Parathyroid adenoma (tissue), 2 donors: ENCODE measurements around the gene NOTUM.

ENCODE experiments used
- H2AFZ ChIP-seq: fragments of 300-600 bp; sonication (generic); one replicate; pipeline ENCODE4 v1.7.0; 2017; ENCODE audit warnings: antibody characterized with exemption, mild to moderate bottlenecking
- H3K27ac ChIP-seq: fragments of 300-600 bp; sonication (generic); one replicate; pipeline ENCODE4 v1.7.0; 2017
- H3K27me3 ChIP-seq: fragments of 300-600 bp; sonication (generic); one replicate; pipeline ENCODE4 v1.7.0; 2017; ENCODE audit warnings: low read length; ENCODE audit not compliant: control insufficient read depth, insufficient read depth
- H3K36me3 ChIP-seq: fragments of 300-600 bp; sonication (generic); one replicate; pipeline ENCODE4 v1.7.0; 2017; ENCODE audit warnings: low read length; ENCODE audit not compliant: control insufficient read depth, insufficient read depth
- H3K4me1 ChIP-seq: fragments of 300-600 bp; sonication (generic); one replicate; pipeline ENCODE4 v1.7.0; 2017; ENCODE audit warnings: control low read depth
- H3K4me2 ChIP-seq: fragments of 300-600 bp; sonication (generic); one replicate; pipeline ENCODE4 v1.7.0; 2017; ENCODE audit warnings: low read length
- H3K4me3 ChIP-seq: fragments of 300-600 bp; sonication (generic); one replicate; pipeline ENCODE4 v1.7.0; 2017; ENCODE audit warnings: low read depth, low read length
- H3K79me2 ChIP-seq: fragments of 300-600 bp; sonication (generic); one replicate; pipeline ENCODE4 v1.7.0; 2017; ENCODE audit warnings: control low read depth
- H3K9ac ChIP-seq: fragments of 300-600 bp; sonication (generic); one replicate; pipeline ENCODE4 v1.7.0; 2017; ENCODE audit warnings: mild to moderate bottlenecking
- H3K9me3 ChIP-seq: fragments of 300-600 bp; sonication (generic); one replicate; pipeline ENCODE4 v1.7.0; 2017; ENCODE audit warnings: low read length; ENCODE audit not compliant: control insufficient read depth
- TF ChIP-seq, protein P1 (sequence below): fragments of 300-600 bp; sonication (generic); IDR thresholded peaks from one replicate; pipeline ENCODE4 v1.7.0; 2017; ENCODE audit warnings: antibody characterized with exemption, mild to moderate bottlenecking
- donor health status: primary hyperparathyroidism.

The NOTUM gene

GRCh38 chr17:81903896-81904599 is 56.9 kb downstream of the NOTUM start:
- Histone ChIP-seq H2AFZ (no peak overlapping the region), H3K36me3 (no peaks in the 10 kb centered on the region), H3K4me1 (no peaks in the 10 kb centered on the region), H3K4me2 (no peak overlapping the region), H3K9me3 (no peaks in the 10 kb centered on the region), H3K27me3 (no peaks in the 10 kb centered on the region), H3K4me3 (no peak overlapping the region), H3K27ac (no peak overlapping the region), H3K9ac (no peak overlapping the region), H3K79me2 (no peaks in the 10 kb centered on the region)
- TF ChIP-seq, protein P1, sequence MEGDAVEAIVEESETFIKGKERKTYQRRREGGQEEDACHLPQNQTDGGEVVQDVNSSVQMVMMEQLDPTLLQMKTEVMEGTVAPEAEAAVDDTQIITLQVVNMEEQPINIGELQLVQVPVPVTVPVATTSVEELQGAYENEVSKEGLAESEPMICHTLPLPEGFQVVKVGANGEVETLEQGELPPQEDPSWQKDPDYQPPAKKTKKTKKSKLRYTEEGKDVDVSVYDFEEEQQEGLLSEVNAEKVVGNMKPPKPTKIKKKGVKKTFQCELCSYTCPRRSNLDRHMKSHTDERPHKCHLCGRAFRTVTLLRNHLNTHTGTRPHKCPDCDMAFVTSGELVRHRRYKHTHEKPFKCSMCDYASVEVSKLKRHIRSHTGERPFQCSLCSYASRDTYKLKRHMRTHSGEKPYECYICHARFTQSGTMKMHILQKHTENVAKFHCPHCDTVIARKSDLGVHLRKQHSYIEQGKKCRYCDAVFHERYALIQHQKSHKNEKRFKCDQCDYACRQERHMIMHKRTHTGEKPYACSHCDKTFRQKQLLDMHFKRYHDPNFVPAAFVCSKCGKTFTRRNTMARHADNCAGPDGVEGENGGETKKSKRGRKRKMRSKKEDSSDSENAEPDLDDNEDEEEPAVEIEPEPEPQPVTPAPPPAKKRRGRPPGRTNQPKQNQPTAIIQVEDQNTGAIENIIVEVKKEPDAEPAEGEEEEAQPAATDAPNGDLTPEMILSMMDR, result no peak

DNA sequence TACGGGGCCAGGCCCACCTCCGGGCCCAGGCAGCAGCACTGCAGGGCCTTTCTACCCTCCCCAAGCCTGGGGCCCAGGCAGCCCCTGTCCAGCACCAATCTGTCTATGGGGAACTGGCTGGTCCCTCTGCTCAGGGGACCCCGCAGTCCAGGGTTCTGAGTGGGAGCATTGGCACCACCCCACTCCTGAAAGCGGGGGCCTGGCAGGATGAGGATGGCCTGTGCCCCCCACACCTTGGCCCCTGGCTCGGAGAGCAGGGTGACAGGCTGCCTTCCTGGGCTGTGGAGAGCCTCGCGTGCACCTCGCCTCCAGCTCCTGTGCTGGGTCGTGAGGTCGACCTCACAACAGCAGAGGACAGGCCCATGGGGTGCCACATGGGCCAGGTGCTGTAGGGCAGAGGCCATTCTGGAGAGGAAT is 57.6 kb downstream of the NOTUM start:
- no peak overlapping the region for H3K27ac ChIP-seq
- H3K4me2 ChIP-seq, result no peak overlapping the region
- TF ChIP-seq, protein P1, result no peak
- no peaks in the 10 kb centered on the region for H3K9me3 ChIP-seq
- H3K27me3 ChIP-seq, result no peaks in the 10 kb centered on the region
- H3K36me3 ChIP-seq, result no peaks in the 10 kb centered on the region
- no peak overlapping the region for H2AFZ ChIP-seq
- no peaks in the 10 kb centered on the region for H3K79me2 ChIP-seq
- no peaks in the 10 kb centered on the region for H3K4me1 ChIP-seq
- no peak overlapping the region for H3K4me3 ChIP-seq
- H3K9ac ChIP-seq, result no peak overlapping the region

GRCh38 chr17:81902653-81903414 is 58.2 kb downstream of the NOTUM start:
- H3K4me3 ChIP-seq, result no peak overlapping the region
- H3K27ac ChIP-seq, result no peak overlapping the region
- TF ChIP-seq, protein P1, result no peak

More at GRCh38 chr17:81902653-81903414, 58.2 kb downstream of the NOTUM start:
- Histone ChIP-seq H3K4me1 (no peaks in the 10 kb centered on the region), H3K36me3 (no peaks in the 10 kb centered on the region), H3K9me3 (no peaks in the 10 kb centered on the region), H2AFZ (no peak overlapping the region), H3K4me2 (no peak overlapping the region), H3K27me3 (no peaks in the 10 kb centered on the region), H3K9ac (no peak overlapping the region), H3K79me2 (no peaks in the 10 kb centered on the region)
